GM10847 (cell line): Measurements from ENCODE around the gene MLH3.

Experiments used
- POLR2A ChIP-seq: IDR thresholded peaks from 2 replicates; pipeline ENCODE4 v1.6.1; 2011; ENCODE audit not compliant: insufficient read length; ENCODE audit errors: extremely low read depth

Gene MLH3

GRCh38 chr14:75050852-75051555 lies at the start of gene MLH3:
TSS of gene MLH3 (minus strand) at chr14:75051467. CDS start at chr14:75049655, 1,812 bp downstream.
- TF ChIP-seq POLR2A, result peak; percentile 53

- no peak for TF ChIP-seq POLR2A
Measured at GRCh38 chr14:75098682-75099081, 47.4 kb upstream of the MLH3 start.

GRCh38 chr14:75098212-75098611 lies 46.9 kb upstream of the MLH3 start:
- no peak for TF ChIP-seq POLR2A

- TF ChIP-seq POLR2A, result no peak
Measured at GRCh38 chr14:75096959-75097358, 45.7 kb upstream of the MLH3 start.

GRCh38 chr14:75095690-75096089 lies 44.4 kb upstream of the MLH3 start:
- TF ChIP-seq POLR2A, result no peak

GRCh38 chr14:75094896-75095295 lies 43.6 kb upstream of the MLH3 start:
- no peak for TF ChIP-seq POLR2A

GRCh38 chr14:75092698-75093097 lies 41.4 kb upstream of the MLH3 start:
- no peak for TF ChIP-seq POLR2A

GRCh38 chr14:75091251-75091650 lies 40.0 kb upstream of the MLH3 start:
- no peak for TF ChIP-seq POLR2A

GRCh38 chr14:75090353-75090752 lies 39.1 kb upstream of the MLH3 start:
- TF ChIP-seq POLR2A, result no peak

- no peak for TF ChIP-seq POLR2A
Measured at GRCh38 chr14:75088566-75089373, 37.5 kb upstream of the MLH3 start.

GRCh38 chr14:75088153-75088552 lies 36.9 kb upstream of the MLH3 start:
- TF ChIP-seq POLR2A, result no peak

GRCh38 chr14:75084513-75084912 lies 33.2 kb upstream of the MLH3 start:
- TF ChIP-seq POLR2A, result no peak

GRCh38 chr14:75083271-75083670 lies 32.0 kb upstream of the MLH3 start:
- TF ChIP-seq POLR2A, result no peak

GRCh38 chr14:75081660-75082229 lies 30.5 kb upstream of the MLH3 start:
- no peak for TF ChIP-seq POLR2A

GRCh38 chr14:75079521-75079920 lies 28.3 kb upstream of the MLH3 start:
- no peak for TF ChIP-seq POLR2A

GRCh38 chr14:75077794-75078193 lies 26.5 kb upstream of the MLH3 start:
- no peak for TF ChIP-seq POLR2A
